ENCODE results near the gene HOXB6.

DNA sequence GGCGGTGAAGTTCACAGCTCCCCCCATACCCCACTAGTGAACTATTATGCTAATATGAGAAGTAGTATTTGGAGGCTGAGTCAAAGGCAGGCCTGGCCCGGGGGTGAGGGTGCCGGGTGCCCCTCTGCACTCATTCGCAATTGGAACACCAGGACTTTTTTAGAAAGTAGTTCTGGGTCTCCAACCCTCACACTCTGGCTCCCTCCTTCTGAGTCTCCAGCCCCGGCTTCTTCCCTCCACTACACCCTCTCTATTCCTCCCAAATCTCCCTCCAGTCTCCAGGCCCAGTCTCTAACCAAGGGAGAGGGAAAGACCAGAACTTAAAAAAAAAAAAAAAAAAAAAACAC lies 48.6 kb downstream of the HOXB6 start:
- TF ChIP-seq POLR2A (IDR thresholded peaks at IDR 0.05) (no peak), CTCF (IDR thresholded peaks at IDR 0.05) (no peak)

Data from lower leg skin (tissue), 3 donors.